Measurements from ENCODE around the gene PALB2. TPM values are rescaled to one million over a fixed set of nuclear protein-coding genes. Genes with fewer than 3 reads are reported as not detected.

The PALB2 gene
- total and polyA plus RNA-seq, 2 experiments from 2014 or later, result 24.2 to 34.0 TPM

GRCh38 chr16:23595246-23595950 is 45.7 kb downstream of the PALB2 start:
- peaks cover 15% of the 10 kb centered on the region for H3F3A ChIP-seq (replicated peaks; ENCODE audit: low read depth)
- H3K27ac Mint-ChIP-seq, result peak overlapping the region; percentile 72
- H3K79me2 ChIP-seq (replicated peaks; ENCODE audit: insufficient read depth), result peaks cover 57% of the 10 kb centered on the region
- H3K4me1 ChIP-seq (ENCODE audit: insufficient read depth), result peaks cover 24% of the 10 kb centered on the region
- no peaks in the 10 kb centered on the region for H3K9me2 ChIP-seq (ENCODE audit: insufficient read depth)
- H3K27me3 Mint-ChIP-seq (ENCODE audit: insufficient read depth, low read depth, poor library complexity), result peaks cover 7% of the 10 kb centered on the region
- H2AFZ ChIP-seq, result peak overlapping the region; percentile 69; the same call in 1 of the 2 replicates
- TF ChIP-seq ZNF114 (CRISPR knock-in tag; IDR thresholded peaks at IDR 0.05) (no peak), ZNF462 (CRISPR knock-in tag; IDR thresholded peaks at IDR 0.05) (no peak)
- TF ChIP-seq, protein P1, sequence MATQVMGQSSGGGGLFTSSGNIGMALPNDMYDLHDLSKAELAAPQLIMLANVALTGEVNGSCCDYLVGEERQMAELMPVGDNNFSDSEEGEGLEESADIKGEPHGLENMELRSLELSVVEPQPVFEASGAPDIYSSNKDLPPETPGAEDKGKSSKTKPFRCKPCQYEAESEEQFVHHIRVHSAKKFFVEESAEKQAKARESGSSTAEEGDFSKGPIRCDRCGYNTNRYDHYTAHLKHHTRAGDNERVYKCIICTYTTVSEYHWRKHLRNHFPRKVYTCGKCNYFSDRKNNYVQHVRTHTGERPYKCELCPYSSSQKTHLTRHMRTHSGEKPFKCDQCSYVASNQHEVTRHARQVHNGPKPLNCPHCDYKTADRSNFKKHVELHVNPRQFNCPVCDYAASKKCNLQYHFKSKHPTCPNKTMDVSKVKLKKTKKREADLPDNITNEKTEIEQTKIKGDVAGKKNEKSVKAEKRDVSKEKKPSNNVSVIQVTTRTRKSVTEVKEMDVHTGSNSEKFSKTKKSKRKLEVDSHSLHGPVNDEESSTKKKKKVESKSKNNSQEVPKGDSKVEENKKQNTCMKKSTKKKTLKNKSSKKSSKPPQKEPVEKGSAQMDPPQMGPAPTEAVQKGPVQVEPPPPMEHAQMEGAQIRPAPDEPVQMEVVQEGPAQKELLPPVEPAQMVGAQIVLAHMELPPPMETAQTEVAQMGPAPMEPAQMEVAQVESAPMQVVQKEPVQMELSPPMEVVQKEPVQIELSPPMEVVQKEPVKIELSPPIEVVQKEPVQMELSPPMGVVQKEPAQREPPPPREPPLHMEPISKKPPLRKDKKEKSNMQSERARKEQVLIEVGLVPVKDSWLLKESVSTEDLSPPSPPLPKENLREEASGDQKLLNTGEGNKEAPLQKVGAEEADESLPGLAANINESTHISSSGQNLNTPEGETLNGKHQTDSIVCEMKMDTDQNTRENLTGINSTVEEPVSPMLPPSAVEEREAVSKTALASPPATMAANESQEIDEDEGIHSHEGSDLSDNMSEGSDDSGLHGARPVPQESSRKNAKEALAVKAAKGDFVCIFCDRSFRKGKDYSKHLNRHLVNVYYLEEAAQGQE (IDR thresholded peaks at IDR 0.05; ENCODE audit: unreplicated experiment), result no peak
- H3K36me3 ChIP-seq (ENCODE audit: insufficient read depth), result peaks cover 6% of the 10 kb centered on the region
- H3K4me2 ChIP-seq, result peak overlapping the region; percentile 94
- peak overlapping the region; percentile 88 for H3K27ac ChIP-seq (ENCODE audit: low read depth)
- H3K9me3 Mint-ChIP-seq, result no peaks in the 10 kb centered on the region
- ATAC-seq, result peak; percentile 7
- peaks cover 9% of the 10 kb centered on the region for H3K4me1 Mint-ChIP-seq
- peaks cover 26% of the 10 kb centered on the region for H3K36me3 Mint-ChIP-seq (ENCODE audit: low read depth)
- peak; percentile 36 for DNase-seq (ENCODE audit: low spot score)
- H3K4me3 Mint-ChIP-seq, result peak overlapping the region; percentile 91
- peaks cover 13% of the 10 kb centered on the region for H4K20me1 ChIP-seq (replicated peaks; ENCODE audit: insufficient read depth)
- peak overlapping the region; percentile 99 for H3K4me3 ChIP-seq
- no peaks in the 10 kb centered on the region for H3K27me3 ChIP-seq (ENCODE audit: insufficient read depth)

Measured in GM23338 (cell line).